HepG2 (cell line): ENCODE data around the gene SERINC5. TPM values are rescaled to one million over a fixed set of nuclear protein-coding genes. Genes with fewer than 3 reads are reported as not detected.
A peak's percentile ranks its signal among the peaks of the same experiment; 100 is the strongest.

Source experiments
- DRAP1 ChIP-seq: IDR thresholded peaks from 2 replicates; pipeline ENCODE4 v1.6.1; 2016; ENCODE audit warnings: missing genetic modification reagents, missing compliant biosample characterization
- GFI1 ChIP-seq: sonication (generic); formaldehyde crosslinking; IDR thresholded peaks from 2 replicates; pipeline ENCODE4 v1.5.0; 2020; ENCODE audit warnings: missing genetic modification reagents, mild to moderate bottlenecking, borderline replicate concordance
- SATB2 ChIP-seq: sonication (generic); formaldehyde crosslinking; IDR thresholded peaks from 2 replicates; pipeline ENCODE4 v1.5.0; 2020; ENCODE audit warnings: missing genetic modification reagents
- WIZ ChIP-seq: sonication (generic); formaldehyde crosslinking; IDR thresholded peaks from 2 replicates; pipeline ENCODE4 v1.5.1; 2020; ENCODE audit warnings: mild to moderate bottlenecking, missing genetic modification reagents
- ZMYM3 ChIP-seq: sonication (generic); formaldehyde crosslinking; IDR thresholded peaks from 2 replicates; pipeline ENCODE4 v1.5.1; 2020; ENCODE audit warnings: mild to moderate bottlenecking, missing genetic modification reagents
- ZNF232 ChIP-seq: sonication (generic); formaldehyde crosslinking; IDR thresholded peaks from 2 replicates; pipeline ENCODE4 v1.4.0; 2020; ENCODE audit warnings: missing genetic modification reagents, borderline replicate concordance
- ZNF710 ChIP-seq: sonication (generic); formaldehyde crosslinking; IDR thresholded peaks from 2 replicates; pipeline ENCODE4 v1.5.0; 2020; ENCODE audit warnings: mild to moderate bottlenecking, missing genetic modification reagents, borderline replicate concordance
- polyA plus RNA-seq, 8 experiments: library from polyadenylated mRNA; depleted of rRNA in 3 of 8; stranded (reverse) in 7 of 8; unstranded in 1 of 8; fragments of >200 nt; fragmentation: Illumina TruSeq in 4 of 8; extraction: Trizol in 4 of 8; gene quantifications; 2 replicates each; pipeline versions ENCODE4 v1.2.1 to v1.2.3, GENCODE V29; 2011 to 2016; ENCODE audit warnings: low read depth in 4 of 8, missing spikeins in 1 of 8, mixed read lengths in 1 of 8; ENCODE audit not compliant: insufficient read depth in 1 of 8
- total RNA-seq, 5 experiments: library from RNA; depleted of rRNA; stranded (reverse); fragments of >200 nt; fragmentation: Illumina TruSeq; extraction: Trizol; gene quantifications; 2 replicates each; pipeline ENCODE4 v1.2.3, GENCODE V29; 2016; ENCODE audit warnings: low read depth in 1 of 5
- TF ChIP-seq, protein P1 (sequence below): sonication (generic); formaldehyde crosslinking; IDR thresholded peaks from 2 replicates; pipeline ENCODE4 v1.4.0; 2020; ENCODE audit warnings: missing genetic modification reagents, mild to moderate bottlenecking, borderline replicate concordance
- TF ChIP-seq, protein P2 (sequence below): sonication (generic); formaldehyde crosslinking; IDR thresholded peaks from 2 replicates; pipeline ENCODE4 v1.5.0; 2020; ENCODE audit warnings: mild to moderate bottlenecking, missing genetic modification reagents

The SERINC5 gene
- total and polyA plus RNA-seq, 2 of the 13 experiments (the other 11 are each of a cell fraction or from before 2014, with no cell fraction given) = 17.3 to 22.8 TPM

DNA sequence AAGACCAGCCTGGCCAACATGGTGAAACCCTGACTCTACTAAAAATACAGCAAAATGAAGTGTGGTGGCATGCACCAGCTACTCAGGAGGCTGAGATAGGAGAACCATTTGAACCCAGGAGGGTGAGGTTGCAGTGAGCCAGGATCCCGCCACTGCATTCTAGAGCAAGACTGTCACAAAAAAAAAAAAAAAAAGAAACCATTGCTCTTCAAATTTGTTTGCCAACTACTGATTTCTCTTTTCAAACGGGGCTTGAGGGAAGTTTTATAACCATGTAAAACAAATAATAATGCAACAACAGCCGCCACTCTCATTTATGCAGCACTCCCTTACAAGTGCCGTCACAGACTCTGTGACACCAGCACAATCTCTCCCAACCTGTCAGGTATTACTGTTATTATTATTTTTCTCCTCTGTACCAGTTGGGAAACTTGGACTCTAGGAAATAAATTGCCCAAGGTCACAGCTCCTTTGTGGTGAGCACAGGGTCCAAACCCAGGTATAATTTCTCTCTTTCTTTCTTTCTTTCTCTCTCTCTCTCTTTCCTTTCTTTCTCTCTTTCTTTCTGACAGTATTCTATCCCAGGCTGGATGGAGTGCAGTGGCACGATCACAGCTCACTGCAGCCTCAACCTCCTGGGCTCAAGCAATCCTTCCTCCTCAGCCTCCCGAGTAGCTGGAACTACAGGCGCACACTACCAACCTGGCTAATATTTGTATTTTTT is 25.4 kb downstream of the SERINC5 start (continued):
- TF ChIP-seq DRAP1 (no peak), SATB2 (CRISPR knock-in tag) (no peak), GFI1 (CRISPR knock-in tag) (peak; percentile 78), ZNF232 (0 out of 2 replicates have a peak, but pooled peaks have one; percentile 12), ZMYM3 (peak; percentile 11; the same call in 1 of the 2 replicates), ZNF710 (CRISPR knock-in tag) (peak; percentile 91; the same call in 1 of the 2 replicates), WIZ (CRISPR knock-in tag) (0 out of 2 replicates have a peak, but pooled peaks have one; percentile 3)
- TF ChIP-seq, protein P1, sequence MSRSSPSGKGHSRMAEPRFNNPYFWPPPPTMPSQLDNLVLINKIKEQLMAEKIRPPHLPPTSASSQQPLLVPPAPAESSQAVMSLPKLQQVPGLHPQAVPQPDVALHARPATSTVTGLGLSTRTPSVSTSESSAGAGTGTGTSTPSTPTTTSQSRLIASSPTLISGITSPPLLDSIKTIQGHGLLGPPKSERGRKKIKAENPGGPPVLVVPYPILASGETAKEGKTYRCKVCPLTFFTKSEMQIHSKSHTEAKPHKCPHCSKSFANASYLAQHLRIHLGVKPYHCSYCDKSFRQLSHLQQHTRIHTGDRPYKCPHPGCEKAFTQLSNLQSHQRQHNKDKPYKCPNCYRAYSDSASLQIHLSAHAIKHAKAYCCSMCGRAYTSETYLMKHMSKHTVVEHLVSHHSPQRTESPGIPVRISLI (CRISPR knock-in tag) = 0 out of 2 replicates have a peak, but pooled peaks have one; percentile 48
- TF ChIP-seq, protein P2, sequence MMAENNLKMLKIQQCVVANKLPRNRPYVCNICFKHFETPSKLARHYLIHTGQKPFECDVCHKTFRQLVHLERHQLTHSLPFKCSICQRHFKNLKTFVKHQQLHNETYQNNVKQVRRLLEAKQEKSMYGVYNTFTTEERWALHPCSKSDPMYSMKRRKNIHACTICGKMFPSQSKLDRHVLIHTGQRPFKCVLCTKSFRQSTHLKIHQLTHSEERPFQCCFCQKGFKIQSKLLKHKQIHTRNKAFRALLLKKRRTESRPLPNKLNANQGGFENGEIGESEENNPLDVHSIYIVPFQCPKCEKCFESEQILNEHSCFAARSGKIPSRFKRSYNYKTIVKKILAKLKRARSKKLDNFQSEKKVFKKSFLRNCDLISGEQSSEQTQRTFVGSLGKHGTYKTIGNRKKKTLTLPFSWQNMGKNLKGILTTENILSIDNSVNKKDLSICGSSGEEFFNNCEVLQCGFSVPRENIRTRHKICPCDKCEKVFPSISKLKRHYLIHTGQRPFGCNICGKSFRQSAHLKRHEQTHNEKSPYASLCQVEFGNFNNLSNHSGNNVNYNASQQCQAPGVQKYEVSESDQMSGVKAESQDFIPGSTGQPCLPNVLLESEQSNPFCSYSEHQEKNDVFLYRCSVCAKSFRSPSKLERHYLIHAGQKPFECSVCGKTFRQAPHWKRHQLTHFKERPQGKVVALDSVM (CRISPR knock-in tag) = peak; percentile 83
